GM12864 (cell line): ENCODE measurements around the gene DIAPH2.

Source experiments
- DNase-seq: peaks from one replicate; pipeline ENCODE4 v3.0.0-alpha.2; 2011; ENCODE audit warnings: low read depth
- H3K4me3 ChIP-seq: 2 replicates; pipeline ENCODE4 v1.5.1; 2011; ENCODE audit warnings: mild to moderate bottlenecking, low read depth, low read length, control low read depth
- CTCF ChIP-seq: IDR thresholded peaks from 2 replicates; pipeline ENCODE4 v1.5.1; 2011; ENCODE audit warnings: low read depth, mild to moderate bottlenecking, moderate library complexity, low read length, control low read depth, inconsistent platforms; ENCODE audit errors: missing control alignments

Gene DIAPH2

GRCh38 chrX:97119474-97120109 lies 434.9 kb downstream of the DIAPH2 start:
- no peak for DNase-seq

DNA sequence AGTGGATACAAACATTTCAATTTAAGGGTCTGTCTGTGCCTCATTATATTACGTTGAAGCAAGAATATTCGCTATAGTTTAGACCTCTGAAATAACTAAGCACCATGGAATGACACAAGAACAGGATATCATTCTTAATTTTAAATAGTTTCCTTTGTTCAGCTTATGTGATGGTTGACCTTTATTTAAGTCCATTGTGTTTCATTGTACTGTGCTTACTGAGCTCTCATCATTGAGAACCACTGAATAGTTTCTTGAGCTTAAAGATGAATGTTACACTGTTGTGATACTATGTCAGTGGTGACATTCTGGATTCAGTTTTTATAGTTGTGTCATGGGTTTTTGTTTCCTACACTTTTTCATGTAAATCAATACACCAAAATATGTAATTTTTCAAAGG lies 438.4 kb downstream of the DIAPH2 start:
- DNase-seq, result no peak
- no peak overlapping the region for H3K4me3 ChIP-seq
- TF ChIP-seq CTCF, result no peak

More at GRCh38 chrX:97119474-97120109, 434.9 kb downstream of the DIAPH2 start:
- H3K4me3 ChIP-seq, result no peak overlapping the region
- TF ChIP-seq CTCF, result no peak

- DNase-seq, result no peak
- H3K4me3 ChIP-seq, result no peak overlapping the region
- TF ChIP-seq CTCF, result no peak
Observed at GRCh38 chrX:97126020-97126419, 441.4 kb downstream of the DIAPH2 start.

DNA sequence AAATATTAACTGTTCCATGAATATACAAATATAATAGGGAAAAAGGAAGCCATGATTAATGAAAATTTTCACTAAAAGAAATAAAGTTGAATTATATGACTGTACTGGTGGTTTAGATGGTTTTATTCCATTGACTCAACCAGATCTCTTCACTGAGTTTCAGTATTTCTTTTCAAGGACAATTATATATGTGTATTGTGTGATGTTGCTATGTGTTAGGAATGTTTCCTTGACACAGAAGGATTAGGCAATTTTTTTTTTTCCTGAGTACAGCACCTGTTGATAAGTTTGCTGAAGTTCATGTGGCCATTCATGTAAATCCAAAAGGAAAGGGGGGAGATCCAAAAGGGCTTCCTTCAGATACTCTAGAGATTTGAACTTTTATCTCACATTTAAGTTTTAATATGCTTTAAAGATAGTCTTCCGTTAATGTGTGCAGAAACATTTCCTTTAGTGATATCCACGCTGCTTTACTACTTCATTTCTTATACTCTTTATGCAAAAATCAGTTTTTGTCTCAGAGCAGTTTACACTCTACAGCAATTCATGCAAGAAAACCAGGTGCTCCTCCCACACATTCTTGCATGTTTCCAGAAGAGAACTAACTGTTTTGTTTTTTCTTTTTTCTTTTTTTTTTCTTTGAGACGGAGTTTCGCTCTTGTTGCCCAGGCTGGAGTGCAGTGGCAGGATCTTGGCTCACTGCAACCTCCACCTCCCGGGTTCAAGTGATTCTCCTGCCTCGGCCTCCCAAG lies 448.2 kb downstream of the DIAPH2 start:
- no peak for TF ChIP-seq CTCF
- no peak for DNase-seq
- H3K4me3 ChIP-seq, result no peak overlapping the region

DNA sequence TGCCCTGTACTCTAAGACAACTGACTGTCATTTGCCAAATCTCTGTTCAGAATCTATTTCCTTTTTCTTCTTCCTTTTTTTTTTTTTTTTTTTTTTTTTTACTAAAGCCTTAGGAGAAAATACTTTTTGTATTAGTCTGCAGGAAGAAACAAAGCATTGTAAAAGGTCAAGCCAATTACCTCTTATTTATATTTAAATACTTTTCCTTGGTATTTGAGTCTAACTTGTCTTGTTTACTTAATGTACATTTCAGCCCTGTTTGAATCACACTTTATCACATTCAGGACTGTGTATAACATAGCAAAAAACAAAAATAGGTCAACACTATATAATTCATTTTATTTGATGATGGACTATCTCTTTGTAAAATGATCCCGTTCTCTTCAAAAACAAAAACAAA lies 461.3 kb downstream of the DIAPH2 start:
- no peak for TF ChIP-seq CTCF
- no peak for DNase-seq
- H3K4me3 ChIP-seq, result no peak overlapping the region

DNA sequence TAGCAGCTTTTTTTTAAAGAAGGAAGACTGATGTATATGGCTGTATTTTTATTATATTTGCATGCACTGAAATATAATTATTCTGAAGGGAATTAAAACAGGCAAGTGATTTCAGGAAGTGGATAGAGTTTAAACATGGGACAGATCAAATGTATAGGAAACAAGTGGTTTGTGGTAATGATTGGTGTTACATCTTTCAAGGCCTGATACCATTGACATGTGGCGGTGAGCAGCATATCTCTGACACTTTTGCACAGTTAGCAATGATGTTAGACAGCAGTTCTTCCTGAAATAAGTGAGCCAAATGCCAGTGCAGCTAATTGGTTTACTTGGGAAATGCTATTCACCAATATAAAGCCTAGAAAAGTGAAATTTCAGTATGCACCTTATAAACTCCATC lies 471.2 kb downstream of the DIAPH2 start:
- DNase-seq, result no peak
- TF ChIP-seq CTCF, result no peak
- no peak overlapping the region for H3K4me3 ChIP-seq

DNA sequence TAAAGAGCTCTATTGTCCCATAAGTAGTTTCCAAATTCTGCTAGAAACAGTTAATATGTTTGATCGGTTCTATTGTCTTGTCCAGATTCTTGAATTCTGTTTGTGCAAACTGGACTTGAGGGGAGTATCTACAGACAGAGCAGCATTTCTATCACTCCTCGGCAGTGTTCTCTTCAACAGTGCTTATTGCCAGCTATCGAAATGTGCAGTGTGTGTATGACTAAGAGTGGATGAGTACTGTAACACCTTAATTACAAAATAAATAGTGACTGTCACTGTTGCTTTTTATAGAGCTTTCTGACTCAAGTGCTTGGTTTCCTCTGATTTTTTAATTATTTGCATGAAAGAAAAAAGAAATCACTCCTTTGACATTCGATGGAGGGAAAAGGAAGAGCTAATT lies 473.6 kb downstream of the DIAPH2 start:
- H3K4me3 ChIP-seq, result no peak overlapping the region
- DNase-seq, result no peak
- no peak for TF ChIP-seq CTCF
